AG09319 (cell line): ENCODE results near the gene THAP12.
"Not testable (repeated sequence)": the region's sequence is repeated elsewhere in the genome, so short reads cannot be mapped to it uniquely, and the experiment has no call there.

Source experiments
- DNase-seq: peaks from one replicate; pipeline ENCODE4 v3.0.0-alpha.2; 2010; ENCODE audit warnings: low read depth; ENCODE audit errors: extremely low read depth
- TF ChIP-seq, protein P1 (sequence below): IDR thresholded peaks from 2 replicates; pipeline ENCODE4 v1.5.1; 2011; ENCODE audit warnings: low read depth, mild to moderate bottlenecking, inconsistent platforms, low read length, moderate library complexity

THAP12 gene

DNA sequence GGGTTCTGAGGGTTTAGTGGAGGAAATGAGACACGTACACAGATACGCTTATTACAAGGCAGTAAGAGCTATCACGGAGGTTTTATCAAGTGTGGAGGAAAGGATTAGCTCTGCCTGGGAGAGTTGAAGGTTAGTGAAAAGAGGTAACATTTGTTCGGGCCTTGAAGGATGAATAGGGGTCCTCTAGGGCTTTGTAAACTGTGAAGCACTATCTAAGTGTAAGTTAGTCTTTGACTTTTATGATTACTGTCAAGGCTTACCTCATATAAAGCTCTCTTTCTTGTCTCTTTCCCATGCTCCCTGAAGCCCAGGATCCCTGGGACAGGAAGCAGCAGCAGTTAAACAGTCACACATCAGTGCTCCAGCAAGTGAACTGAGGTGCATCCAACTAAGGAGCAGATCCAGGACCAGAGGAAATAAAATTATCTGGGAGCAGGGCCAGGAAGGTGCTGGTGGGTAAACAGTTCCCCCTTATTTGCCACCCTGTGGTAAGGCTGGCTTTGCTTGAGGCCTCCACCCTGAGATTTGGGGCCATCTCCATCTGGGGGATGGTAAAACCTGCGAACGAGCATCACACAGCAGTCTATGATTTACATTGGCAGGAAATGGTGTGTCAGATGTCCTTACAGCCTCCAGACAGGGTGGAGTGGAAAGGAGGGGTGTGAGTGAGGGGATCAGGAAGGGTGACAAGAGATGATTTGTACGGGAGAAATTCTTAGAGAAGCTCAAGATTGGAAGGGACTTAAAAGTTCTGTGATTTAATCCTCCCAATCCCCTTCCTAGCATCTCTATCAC is 27.4 kb upstream of the THAP12 start:
- no peak for DNase-seq
- TF ChIP-seq, protein P1, sequence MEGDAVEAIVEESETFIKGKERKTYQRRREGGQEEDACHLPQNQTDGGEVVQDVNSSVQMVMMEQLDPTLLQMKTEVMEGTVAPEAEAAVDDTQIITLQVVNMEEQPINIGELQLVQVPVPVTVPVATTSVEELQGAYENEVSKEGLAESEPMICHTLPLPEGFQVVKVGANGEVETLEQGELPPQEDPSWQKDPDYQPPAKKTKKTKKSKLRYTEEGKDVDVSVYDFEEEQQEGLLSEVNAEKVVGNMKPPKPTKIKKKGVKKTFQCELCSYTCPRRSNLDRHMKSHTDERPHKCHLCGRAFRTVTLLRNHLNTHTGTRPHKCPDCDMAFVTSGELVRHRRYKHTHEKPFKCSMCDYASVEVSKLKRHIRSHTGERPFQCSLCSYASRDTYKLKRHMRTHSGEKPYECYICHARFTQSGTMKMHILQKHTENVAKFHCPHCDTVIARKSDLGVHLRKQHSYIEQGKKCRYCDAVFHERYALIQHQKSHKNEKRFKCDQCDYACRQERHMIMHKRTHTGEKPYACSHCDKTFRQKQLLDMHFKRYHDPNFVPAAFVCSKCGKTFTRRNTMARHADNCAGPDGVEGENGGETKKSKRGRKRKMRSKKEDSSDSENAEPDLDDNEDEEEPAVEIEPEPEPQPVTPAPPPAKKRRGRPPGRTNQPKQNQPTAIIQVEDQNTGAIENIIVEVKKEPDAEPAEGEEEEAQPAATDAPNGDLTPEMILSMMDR: no peak

DNA sequence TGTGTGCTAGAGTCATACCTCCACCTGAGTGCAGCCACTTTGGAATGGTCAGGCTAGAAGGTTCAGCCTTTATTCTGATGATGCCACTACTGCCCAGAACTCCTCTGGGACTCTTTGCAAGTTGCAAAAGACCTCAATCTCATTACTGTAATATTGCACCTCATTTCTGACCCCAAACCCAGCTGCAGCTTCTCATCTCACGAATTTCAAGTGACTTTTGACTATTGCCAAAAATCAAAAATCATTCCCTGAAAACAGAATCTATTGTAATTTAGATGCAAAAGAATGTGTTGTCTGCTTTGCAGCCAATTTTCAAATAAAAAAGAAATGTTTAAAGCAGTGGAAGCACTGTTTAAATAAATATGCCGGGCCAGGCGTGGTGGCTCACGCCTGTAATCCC is 25.4 kb upstream of the THAP12 start:
- TF ChIP-seq, protein P1: no peak
- DNase-seq: no peak

GRCh38 chr11:76401484-76401883 is 20.6 kb upstream of the THAP12 start:
- not testable (repeated sequence) for DNase-seq

DNA sequence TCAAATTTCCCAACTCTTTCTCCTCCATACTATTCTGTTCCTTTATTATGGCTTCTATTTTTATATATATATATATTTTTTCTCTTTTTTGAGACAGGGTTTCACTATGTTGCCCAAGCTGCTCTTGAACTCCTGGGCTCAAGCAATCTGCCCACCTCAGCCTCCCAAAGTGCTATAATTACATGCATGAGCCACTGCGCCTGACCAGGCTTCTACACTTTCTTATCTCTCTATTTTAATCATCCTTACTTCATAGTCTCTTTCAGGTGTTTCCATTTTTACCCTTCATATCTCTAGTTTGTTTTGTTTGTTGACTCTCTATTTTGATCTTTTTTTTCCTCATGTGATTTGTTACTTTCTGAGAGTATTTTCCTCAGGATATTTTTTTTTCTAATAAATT is 20.0 kb upstream of the THAP12 start:
- DNase-seq: no peak
- TF ChIP-seq, protein P1: no peak

GRCh38 chr11:76397383-76397782 is 16.5 kb upstream of the THAP12 start:
- TF ChIP-seq, protein P1: no peak
- DNase-seq: no peak

DNA sequence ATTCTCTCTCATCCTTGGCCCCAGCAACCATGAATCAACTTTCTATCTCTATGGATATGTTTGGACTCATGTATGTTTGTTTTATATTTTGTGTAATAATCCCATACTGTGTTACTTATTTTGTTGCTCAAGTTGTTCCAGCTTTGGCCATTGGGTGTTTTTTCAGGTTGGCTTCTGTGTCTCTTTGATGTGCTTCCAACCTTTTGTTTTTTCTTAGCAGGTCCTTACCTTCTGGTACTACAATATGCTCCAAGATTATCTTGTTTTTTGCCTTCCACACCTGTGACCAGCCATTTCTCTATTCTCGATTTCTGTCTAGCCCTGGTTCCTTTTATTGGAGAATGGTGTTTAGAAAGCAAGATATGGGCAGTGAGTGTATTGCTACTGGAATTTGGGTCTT is 14.4 kb upstream of the THAP12 start:
- TF ChIP-seq, protein P1: no peak
- no peak for DNase-seq

DNA sequence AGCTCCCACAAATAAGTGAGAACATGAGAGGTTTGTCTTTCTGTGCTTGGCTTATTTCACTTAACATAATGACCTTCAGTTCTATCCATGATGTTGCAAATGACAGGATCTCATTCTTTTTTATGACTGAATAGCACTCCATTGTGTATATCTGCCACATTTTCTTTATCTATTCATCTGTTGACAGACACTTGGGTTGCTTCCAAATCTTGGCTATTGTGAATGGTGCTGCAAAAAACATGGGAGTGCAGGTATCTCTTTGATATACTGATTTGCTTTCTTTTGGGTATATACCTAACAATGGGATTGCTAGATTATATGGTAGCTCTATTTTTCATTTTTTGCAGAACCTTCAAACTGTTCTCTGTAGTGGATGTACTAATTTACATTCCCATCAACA is 13.5 kb upstream of the THAP12 start:
- DNase-seq: no peak
- TF ChIP-seq, protein P1: no peak

DNA sequence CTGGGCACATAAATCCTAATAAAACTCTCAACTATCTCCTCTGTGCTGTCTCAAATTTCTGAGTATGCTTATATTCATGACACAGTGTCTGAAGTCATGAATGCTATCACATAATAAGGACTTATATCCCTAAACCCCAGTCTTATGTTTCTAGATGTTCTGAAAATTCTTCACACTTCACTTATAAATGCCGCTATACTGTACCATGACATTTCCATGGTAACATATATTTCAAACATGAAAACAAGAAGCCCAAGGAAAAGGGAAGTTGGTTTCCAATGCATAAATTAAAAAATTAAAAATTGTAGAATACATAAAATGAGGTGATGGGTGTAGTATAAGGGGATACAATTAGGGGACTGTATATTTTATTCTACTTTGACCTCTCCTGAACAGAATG is 11.9 kb upstream of the THAP12 start:
- DNase-seq: no peak

More for the DNA sequence above, 11.9 kb upstream of the THAP12 start:
- TF ChIP-seq, protein P1: no peak
